Activated T-helper 1 cell treated with anti-CD3 and anti-CD28 coated beads, Interleukin-12 subunit alpha, Interleukin-12 subunit beta, Interleukin-2, Interleukin-4 antibody, amounts not matched to agents 30 ng/mL and 10 ng/mL and 1 ng/mL, durations not matched to agents 14 hours and 24 hours and 36 hours (primary cell): ENCODE measurements around the gene MOK. TPM values are rescaled to one million over a fixed set of nuclear protein-coding genes. Genes with fewer than 3 reads are reported as not detected.
"Not testable (repeated sequence)": the region's sequence is repeated elsewhere in the genome, so short reads cannot be mapped to it uniquely, and the experiment has no call there.

ENCODE experiments used
- DNase-seq: peaks from one replicate; pipeline ENCODE4 v3.0.0; 2021; ENCODE audit warnings: low spot score
- H3K27ac Mint-ChIP-seq: one replicate; pipeline ENCODE4 v1.8.0; 2021; ENCODE audit warnings: mild to moderate bottlenecking, mixed read lengths
- H3K27me3 Mint-ChIP-seq: one replicate; pipeline ENCODE4 v1.8.0; 2022; ENCODE audit warnings: mild to moderate bottlenecking, moderate library complexity, mixed read lengths; ENCODE audit not compliant: insufficient read depth
- H3K36me3 Mint-ChIP-seq: one replicate; pipeline ENCODE4 v1.8.0; 2021; ENCODE audit warnings: low read depth, mixed read lengths
- H3K4me1 Mint-ChIP-seq: one replicate; pipeline ENCODE4 v1.8.0; 2021; ENCODE audit warnings: low read depth, mixed read lengths
- H3K4me3 Mint-ChIP-seq: one replicate; pipeline ENCODE4 v1.8.0; 2021; ENCODE audit warnings: mild to moderate bottlenecking, moderate library complexity, mixed read lengths
- H3K9me3 Mint-ChIP-seq: one replicate; pipeline ENCODE4 v1.8.0; 2021; ENCODE audit warnings: mixed read lengths
- intact Hi-C: fragments of 100-400 bp; cut with micrococcal nuclease; formaldehyde crosslinking; loops from one replicate; pipeline ENCODE4 v1.15.1; 2024
- total RNA-seq: library from RNA; stranded (reverse); gene quantifications from 2 replicates; pipeline ENCODE4 v1.2.3, GENCODE V29; 2022

The MOK gene, protein sequence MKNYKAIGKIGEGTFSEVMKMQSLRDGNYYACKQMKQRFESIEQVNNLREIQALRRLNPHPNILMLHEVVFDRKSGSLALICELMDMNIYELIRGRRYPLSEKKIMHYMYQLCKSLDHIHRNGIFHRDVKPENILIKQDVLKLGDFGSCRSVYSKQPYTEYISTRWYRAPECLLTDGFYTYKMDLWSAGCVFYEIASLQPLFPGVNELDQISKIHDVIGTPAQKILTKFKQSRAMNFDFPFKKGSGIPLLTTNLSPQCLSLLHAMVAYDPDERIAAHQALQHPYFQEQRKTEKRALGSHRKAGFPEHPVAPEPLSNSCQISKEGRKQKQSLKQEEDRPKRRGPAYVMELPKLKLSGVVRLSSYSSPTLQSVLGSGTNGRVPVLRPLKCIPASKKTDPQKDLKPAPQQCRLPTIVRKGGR
- total RNA-seq: 6.0 and 7.0 TPM in 2 replicates

DNA sequence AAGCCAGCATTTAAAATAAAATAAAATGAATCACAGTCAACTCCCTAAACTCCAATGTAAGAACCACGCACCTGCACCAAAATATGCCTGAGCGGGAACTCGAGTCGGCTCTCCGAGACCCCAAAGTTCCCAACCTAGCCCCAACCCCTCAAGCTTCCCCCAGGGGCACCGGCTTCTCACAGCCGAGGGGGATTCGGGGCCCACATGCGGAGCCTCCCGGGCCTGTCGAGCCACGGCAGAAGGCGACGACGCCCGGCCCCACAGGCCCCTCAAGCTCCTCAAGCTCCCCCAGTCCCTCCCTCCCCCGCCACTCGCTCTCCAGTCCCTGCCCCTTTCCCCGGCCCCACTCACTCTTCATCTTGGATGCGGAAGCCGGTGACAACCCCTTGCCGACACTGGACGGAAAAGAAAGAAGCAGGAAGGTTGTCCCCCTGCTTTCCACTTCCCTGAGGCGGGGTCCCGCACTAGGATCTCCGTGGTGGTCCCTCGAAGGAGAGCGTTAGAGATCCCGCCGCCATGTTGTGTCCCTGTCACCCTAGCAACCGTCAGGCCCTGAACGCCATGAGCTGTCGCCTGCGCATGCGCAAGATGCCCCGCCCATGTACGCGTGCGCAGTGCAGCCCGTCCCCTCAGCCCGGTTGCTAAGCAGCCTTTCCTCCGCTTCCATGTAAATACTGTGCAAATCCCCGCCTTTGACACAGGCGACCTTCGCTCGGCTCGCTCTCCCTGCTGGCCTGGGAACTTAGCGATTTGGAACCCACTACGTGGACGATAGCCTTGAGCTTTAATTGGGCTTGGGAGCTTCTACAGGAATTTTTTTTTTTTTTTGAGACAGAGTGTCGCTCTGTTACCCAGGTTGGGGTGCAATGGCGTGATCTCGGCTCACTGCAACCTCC lies at the start of gene MOK:
Gene MOK (minus strand): TSS at position 554 of the 896 bp plus-strand sequence. CDS start 196 bp downstream, at position 358.
- Mint-ChIP-seq H3K27ac (peak within 1 kb of the TSS; percentile 87), H3K4me1 (peaks cover 12% of the 10 kb centered on the region), H3K9me3 (no peaks in the 10 kb centered on the region), H3K36me3 (no peaks in the 10 kb centered on the region), H3K27me3 (peaks cover 10% of the 10 kb centered on the region), H3K4me3 (peak within 1 kb of the TSS; percentile 96)
- DNase-seq: peak; percentile 98
- intact Hi-C loops: loop anchor here (1.0 to 2.0 kb wide), 6 partner anchors 9 to 357 kb away; partner anchors contain the start of genes DYNC1H1, WDR20 and ZNF839

DNA sequence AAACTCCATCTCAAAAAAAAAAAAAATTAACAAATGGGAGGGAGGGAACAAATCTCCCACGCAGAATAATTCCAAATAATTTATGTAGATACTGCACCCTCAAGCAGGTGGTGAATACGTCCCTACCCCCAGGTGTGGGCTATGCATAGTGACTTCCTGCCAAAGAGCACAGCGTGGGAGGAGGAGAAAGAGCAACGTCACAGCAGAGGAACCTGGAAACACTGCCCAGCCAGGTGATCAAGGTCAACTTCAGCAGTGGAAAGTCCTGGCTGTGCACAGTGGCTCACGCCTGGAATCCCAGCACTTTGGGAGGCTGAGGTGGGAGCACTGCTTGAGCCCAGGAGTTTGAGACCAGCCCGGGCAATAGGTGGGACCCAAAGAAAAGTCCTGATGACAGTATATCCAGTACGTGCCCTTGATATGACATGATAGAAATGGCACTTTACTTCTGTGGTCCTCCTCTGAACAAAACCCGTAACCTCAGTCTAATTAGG lies 48.2 kb upstream of the MOK start:
- no peak for DNase-seq
- no peaks in the 10 kb centered on the region for H3K9me3 Mint-ChIP-seq
- H3K27ac Mint-ChIP-seq: no peak overlapping the region
- H3K4me3 Mint-ChIP-seq: no peak overlapping the region
- H3K36me3 Mint-ChIP-seq: peaks cover 36% of the 10 kb centered on the region
- H3K27me3 Mint-ChIP-seq: no peaks in the 10 kb centered on the region
- intact Hi-C loops: no loop called here
- H3K4me1 Mint-ChIP-seq: no peaks in the 10 kb centered on the region

DNA sequence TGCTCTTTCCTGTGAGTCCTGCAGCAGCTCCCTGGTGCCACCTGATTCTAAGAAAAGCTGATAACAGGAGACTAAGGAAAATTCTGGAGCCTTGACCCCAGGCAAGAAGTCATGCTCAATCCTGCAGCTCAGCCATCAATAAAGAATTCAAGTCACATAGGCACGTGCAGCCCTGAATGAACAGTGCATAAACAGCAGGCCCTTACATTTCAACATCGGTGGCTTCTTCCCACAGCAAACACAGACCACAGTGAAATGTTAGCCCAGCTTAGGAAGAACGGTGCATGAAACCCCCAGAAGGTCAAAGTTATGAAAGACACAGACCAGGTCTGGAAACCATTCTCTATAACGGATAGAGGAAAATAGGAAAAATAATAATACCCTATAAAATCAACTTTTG lies 47.2 kb upstream of the MOK start:
- intact Hi-C loops: no loop called here
- no peak overlapping the region for H3K4me3 Mint-ChIP-seq
- no peak overlapping the region for H3K27ac Mint-ChIP-seq
- H3K4me1 Mint-ChIP-seq: no peaks in the 10 kb centered on the region
- DNase-seq: no peak
- H3K27me3 Mint-ChIP-seq: no peaks in the 10 kb centered on the region
- peaks cover 34% of the 10 kb centered on the region for H3K36me3 Mint-ChIP-seq
- H3K9me3 Mint-ChIP-seq: no peaks in the 10 kb centered on the region

DNA sequence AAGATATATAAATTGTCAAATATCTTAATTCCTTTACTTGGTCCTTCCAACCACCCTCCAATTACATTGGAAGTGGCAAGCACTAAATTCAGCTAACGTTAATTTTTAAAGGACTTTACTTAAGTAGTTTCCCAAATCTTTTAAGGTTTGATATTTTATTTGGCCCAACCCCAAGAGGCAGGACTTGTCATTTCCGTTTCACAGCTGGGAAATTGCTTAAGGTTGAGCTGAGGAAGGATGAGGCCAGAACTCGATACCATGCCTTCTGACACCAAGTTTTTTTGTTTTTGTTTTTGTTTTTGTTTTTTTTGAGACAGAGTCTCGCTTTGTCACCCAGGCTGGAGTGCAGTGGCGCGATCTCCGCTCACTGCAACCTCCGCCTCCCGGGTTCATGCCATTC lies 46.6 kb upstream of the MOK start:
- H3K36me3 Mint-ChIP-seq: peaks cover 36% of the 10 kb centered on the region
- DNase-seq, H3K4me3 Mint-ChIP-seq, intact Hi-C loops, H3K27ac Mint-ChIP-seq, H3K4me1 Mint-ChIP-seq, H3K27me3 Mint-ChIP-seq, H3K9me3 Mint-ChIP-seq: not testable (repeated sequence)

DNA sequence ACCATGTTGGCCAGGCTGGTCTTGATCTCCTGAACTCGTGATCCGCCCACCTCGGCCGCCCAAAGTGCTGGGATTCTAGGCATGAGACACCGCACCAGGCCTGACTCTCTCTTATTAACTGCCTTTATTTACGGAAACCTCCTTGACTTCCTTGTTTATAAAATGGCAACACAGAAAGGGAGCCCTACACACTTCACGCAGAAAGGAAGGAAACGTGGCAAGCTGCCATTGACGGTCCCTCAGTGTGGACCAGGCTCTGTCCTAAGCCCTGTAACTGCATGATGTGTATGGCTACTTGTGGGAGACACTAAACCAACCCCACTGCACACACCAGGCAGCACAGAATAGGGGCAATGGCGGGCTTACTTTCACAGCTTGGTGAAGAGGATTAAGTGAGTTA lies 46.1 kb upstream of the MOK start:
- H3K4me1 Mint-ChIP-seq: no peaks in the 10 kb centered on the region
- no peak overlapping the region for H3K27ac Mint-ChIP-seq
- H3K36me3 Mint-ChIP-seq: peaks cover 35% of the 10 kb centered on the region

DNA sequence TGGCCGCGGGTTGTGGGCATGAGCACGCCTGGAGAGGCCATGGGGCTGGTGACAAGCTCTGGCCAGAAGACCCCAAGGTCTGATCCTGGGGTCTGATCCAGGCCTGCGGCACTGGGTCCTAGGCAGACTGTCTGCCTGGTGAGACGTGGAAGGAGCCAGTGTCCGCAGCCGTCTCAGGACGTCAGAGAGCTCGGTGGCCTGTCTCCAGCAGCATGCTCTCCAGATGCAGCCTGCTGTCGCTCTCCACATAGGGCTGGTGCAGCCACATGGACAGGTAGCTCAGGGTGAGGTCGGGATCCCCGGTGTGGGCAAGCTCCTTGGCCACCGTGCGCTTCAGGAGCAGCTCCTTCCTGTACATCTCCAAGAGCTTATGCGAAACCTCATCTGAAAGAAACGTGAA lies 43.4 kb upstream of the MOK start:
- H3K9me3 Mint-ChIP-seq: no peaks in the 10 kb centered on the region
- no peak overlapping the region for H3K27ac Mint-ChIP-seq
- no peaks in the 10 kb centered on the region for H3K27me3 Mint-ChIP-seq
- no peak overlapping the region for H3K4me3 Mint-ChIP-seq
- no peak for DNase-seq
- intact Hi-C loops: no loop called here
- H3K4me1 Mint-ChIP-seq: no peaks in the 10 kb centered on the region
- H3K36me3 Mint-ChIP-seq: peaks cover 37% of the 10 kb centered on the region

More for the DNA sequence above, 46.1 kb upstream of the MOK start:
- H3K9me3 Mint-ChIP-seq: no peaks in the 10 kb centered on the region
- intact Hi-C loops: no loop called here
- H3K27me3 Mint-ChIP-seq: no peaks in the 10 kb centered on the region
- H3K4me3 Mint-ChIP-seq: no peak overlapping the region
- DNase-seq: no peak

DNA sequence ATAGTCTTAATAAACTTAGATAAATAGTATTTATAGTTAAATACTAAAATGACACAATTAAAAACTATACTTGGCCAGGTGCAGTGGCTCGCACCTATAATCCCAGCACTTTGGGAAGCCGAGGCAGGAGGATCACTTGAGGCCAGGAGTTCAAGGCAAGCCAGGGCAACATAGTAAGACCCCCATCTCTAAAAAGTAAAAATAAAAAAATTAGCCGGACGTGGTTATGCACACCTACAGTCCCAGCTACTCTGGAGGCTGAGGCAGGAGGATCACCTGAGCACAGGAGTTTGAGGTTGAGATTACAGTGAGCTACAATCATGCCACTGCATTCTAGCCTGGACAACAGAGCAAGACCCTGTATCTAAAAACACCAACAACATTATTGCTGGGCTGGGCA lies 41.7 kb upstream of the MOK start:
- H3K9me3 Mint-ChIP-seq: no peaks in the 10 kb centered on the region
- H3K36me3 Mint-ChIP-seq: peaks cover 41% of the 10 kb centered on the region
- intact Hi-C loops: no loop called here
- no peak overlapping the region for H3K27ac Mint-ChIP-seq
- H3K27me3 Mint-ChIP-seq: no peaks in the 10 kb centered on the region
- H3K4me3 Mint-ChIP-seq: no peak overlapping the region
- H3K4me1 Mint-ChIP-seq: no peaks in the 10 kb centered on the region
- DNase-seq: no peak

DNA sequence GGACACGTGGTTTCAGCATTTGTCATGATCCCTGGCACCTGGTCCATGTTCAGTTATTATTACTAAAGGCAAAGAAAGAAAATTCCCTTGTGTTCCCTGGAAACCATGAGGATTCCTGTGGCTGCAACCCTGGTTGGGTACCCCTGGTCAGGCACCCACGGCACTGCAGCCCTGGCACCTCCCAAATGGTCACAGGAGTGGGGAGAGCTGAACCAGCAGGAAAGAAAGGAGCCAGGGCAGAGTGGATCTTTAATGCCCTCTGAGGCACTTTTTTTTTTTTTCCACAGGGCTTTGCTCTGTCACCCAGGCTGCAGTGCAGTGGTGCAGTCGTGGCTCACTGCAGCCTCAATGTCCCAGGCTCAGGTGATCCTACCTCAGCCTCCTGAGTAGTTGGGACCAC lies 40.3 kb upstream of the MOK start:
- Mint-ChIP-seq H3K36me3 (peaks cover 40% of the 10 kb centered on the region), H3K4me1 (no peaks in the 10 kb centered on the region), H3K27ac (no peak overlapping the region), H3K27me3 (no peaks in the 10 kb centered on the region), H3K4me3 (no peak overlapping the region), H3K9me3 (no peaks in the 10 kb centered on the region)
- no peak for DNase-seq
- intact Hi-C loops: no loop called here

DNA sequence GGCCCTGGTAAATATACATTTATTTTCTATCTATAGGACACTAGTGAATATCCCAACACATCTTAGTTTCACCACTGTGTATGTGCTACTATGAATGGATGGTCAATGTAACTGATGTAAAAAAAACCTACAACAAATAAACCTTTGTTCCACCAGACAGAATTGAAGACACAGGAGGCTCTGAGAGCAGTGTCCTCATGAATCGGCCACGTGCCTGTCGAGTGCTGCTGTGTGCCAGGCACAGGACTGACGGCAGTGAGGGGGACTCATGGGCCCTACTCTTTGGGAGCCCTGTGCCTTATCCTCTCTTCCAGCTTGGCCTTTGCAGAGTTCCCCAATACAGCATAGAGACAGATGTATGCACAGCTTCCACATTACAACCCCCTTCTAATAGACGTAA lies 39.5 kb upstream of the MOK start:
- Mint-ChIP-seq H3K27me3 (no peaks in the 10 kb centered on the region), H3K9me3 (no peaks in the 10 kb centered on the region), H3K4me3 (no peak overlapping the region), H3K36me3 (peaks cover 35% of the 10 kb centered on the region), H3K27ac (no peak overlapping the region), H3K4me1 (no peaks in the 10 kb centered on the region)
- no peak for DNase-seq
- intact Hi-C loops: no loop called here

DNA sequence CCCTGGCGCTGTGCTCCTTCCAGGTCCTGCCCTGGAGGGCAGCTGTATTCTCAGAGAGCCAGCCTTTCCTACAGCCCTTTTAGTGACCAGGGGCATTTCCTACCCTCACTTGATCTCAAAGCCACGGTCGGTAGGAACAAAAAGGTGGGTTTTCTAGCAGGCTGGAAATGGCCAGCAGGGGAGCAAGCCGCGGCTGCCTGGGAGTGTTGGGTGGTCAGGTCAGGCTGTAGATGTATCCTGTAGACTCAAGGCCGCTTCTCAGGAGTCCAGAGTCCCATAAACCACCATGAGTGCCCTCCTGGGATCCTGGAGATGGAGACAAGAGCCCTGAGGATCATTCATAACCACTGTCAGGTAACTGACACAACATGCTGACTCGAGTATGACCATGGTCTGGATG lies 39.1 kb upstream of the MOK start:
- no peaks in the 10 kb centered on the region for H3K4me1 Mint-ChIP-seq
- intact Hi-C loops: no loop called here
- no peak for DNase-seq
- no peak overlapping the region for H3K27ac Mint-ChIP-seq
- H3K9me3 Mint-ChIP-seq: no peaks in the 10 kb centered on the region
- H3K4me3 Mint-ChIP-seq: no peak overlapping the region
- no peaks in the 10 kb centered on the region for H3K27me3 Mint-ChIP-seq
- H3K36me3 Mint-ChIP-seq: peaks cover 35% of the 10 kb centered on the region

DNA sequence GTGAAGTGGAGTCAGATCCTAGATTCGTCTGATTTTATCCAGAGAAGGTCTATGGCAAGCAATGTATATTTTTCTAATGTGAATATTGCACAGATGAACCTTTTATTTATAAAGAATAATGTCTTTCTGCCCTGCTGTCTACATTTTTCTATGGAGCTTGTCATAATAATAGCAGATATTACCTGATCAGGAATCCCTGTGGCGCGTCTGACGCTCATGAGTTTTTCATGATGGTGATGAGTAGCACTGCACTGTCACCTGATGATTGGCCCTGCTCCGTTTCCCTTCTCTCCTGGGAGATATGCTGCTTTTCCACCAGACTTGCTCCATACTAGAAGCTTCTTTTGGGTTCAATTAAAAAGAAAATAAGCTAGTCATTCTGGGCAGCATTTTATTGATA lies 37.3 kb upstream of the MOK start:
- H3K27me3 Mint-ChIP-seq: no peaks in the 10 kb centered on the region
- H3K4me3 Mint-ChIP-seq: no peak overlapping the region
- no peak overlapping the region for H3K27ac Mint-ChIP-seq
- H3K9me3 Mint-ChIP-seq: no peaks in the 10 kb centered on the region
- intact Hi-C loops: no loop called here
- no peak for DNase-seq
- no peaks in the 10 kb centered on the region for H3K4me1 Mint-ChIP-seq
- H3K36me3 Mint-ChIP-seq: peaks cover 30% of the 10 kb centered on the region

DNA sequence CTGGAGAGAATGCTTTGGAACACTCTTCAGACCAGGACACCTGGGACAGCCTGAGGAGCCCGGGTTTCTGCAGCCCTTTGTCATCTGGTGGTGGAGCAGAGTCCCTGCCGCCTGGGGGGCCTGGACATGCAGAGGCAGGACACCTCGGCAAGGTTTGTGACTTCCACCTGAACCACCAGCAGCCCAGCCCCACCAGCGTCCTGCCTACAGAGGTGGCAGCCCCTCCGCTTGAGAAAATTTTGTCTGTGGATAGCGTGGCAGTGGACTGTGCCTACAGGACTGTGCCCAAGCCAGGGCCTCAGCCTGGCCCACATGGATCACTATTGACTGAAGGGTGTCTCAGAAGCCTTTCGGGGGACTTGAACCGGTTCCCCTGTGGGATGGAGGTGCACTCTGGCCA lies 36.6 kb upstream of the MOK start:
- peaks cover 26% of the 10 kb centered on the region for H3K36me3 Mint-ChIP-seq
- intact Hi-C loops: no loop called here

DNA sequence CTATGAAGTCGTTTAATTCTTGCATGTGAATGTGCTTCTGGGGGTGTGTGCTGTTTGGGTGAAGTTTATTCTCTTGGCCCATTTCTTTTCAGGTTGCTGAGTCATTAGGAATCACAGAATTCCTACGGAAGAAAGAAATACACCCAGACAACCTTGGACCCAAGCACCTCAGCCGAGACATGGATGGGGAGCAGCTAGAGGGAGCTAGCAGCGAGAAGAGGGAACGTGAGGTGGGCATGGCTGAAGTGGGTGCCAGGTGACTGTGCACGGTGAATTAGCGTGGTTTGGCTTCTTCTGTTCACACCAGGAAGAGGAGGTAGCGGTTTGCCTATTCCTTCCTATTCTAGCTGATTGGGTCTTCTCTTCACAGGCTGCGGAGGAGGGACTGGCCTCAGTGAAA lies 33.8 kb upstream of the MOK start:
- H3K27me3 Mint-ChIP-seq: no peaks in the 10 kb centered on the region
- no peak overlapping the region for H3K4me3 Mint-ChIP-seq
- H3K4me1 Mint-ChIP-seq: no peaks in the 10 kb centered on the region
- H3K36me3 Mint-ChIP-seq: peaks cover 23% of the 10 kb centered on the region
- H3K9me3 Mint-ChIP-seq: no peaks in the 10 kb centered on the region
- intact Hi-C loops: no loop called here
- no peak for DNase-seq
- H3K27ac Mint-ChIP-seq: no peak overlapping the region

More for the DNA sequence above, 36.6 kb upstream of the MOK start:
- no peak overlapping the region for H3K27ac Mint-ChIP-seq
- H3K4me1 Mint-ChIP-seq: no peaks in the 10 kb centered on the region
- no peak for DNase-seq
- no peaks in the 10 kb centered on the region for H3K9me3 Mint-ChIP-seq
- H3K27me3 Mint-ChIP-seq: no peaks in the 10 kb centered on the region
- no peak overlapping the region for H3K4me3 Mint-ChIP-seq
